Left ventricle myocardium inferior (tissue), 1 donor: ENCODE results near the gene DOK7. TPM values are rescaled to one million over a fixed set of nuclear protein-coding genes. Genes with fewer than 3 reads are reported as not detected.

ENCODE experiments used
- DNase-seq: peaks from one replicate; pipeline ENCODE4 v3.0.0-alpha.2; 2020
- H3K27ac ChIP-seq: fragments of 200-600 bp; replicated peaks from 2 replicates; pipeline ENCODE4 v1.8.0; 2021
- H3K27me3 ChIP-seq: fragments of 200-600 bp; 2 replicates; pipeline ENCODE4 v1.8.0; 2021; ENCODE audit warnings: low read depth
- H3K36me3 ChIP-seq: fragments of 200-600 bp; 2 replicates; pipeline ENCODE4 v1.8.0; 2021
- H3K4me1 ChIP-seq: fragments of 200-600 bp; 2 replicates; pipeline ENCODE4 v1.8.0; 2021
- H3K4me3 ChIP-seq: fragments of 200-600 bp; 2 replicates; pipeline ENCODE4 v1.8.0; 2021; ENCODE audit warnings: mild to moderate bottlenecking, moderate library complexity
- H3K9me3 ChIP-seq: fragments of 200-600 bp; replicated peaks from 2 replicates; pipeline ENCODE4 v1.8.0; 2021
- intact Hi-C: fragments of 100-400 bp; cut with micrococcal nuclease; formaldehyde crosslinking; loops from one replicate; pipeline ENCODE4 v1.11.0; 2022
- total RNA-seq: library from RNA; stranded (reverse); fragmentation: NEBNext Ultra II Directional; extraction: Animal tissue kit (Norgen Biotek cat#: 25700); gene quantifications from one replicate; pipeline ENCODE4 v1.2.1, GENCODE V29; 2021
- TF ChIP-seq, protein P1 (sequence below): fragments of 200-600 bp; IDR thresholded peaks from 2 replicates; pipeline ENCODE4 v1.8.0; 2021; ENCODE audit warnings: antibody characterized with exemption, mild to moderate bottlenecking, borderline replicate concordance
- donor health status: DM: no; HTN: yes; CAD: no; lungs with severe emphysema.

DOK7 gene
- total RNA-seq, 1 donor from 2014 or later: 46.7 TPM

GRCh38 chr4:3437998-3438846 is 24.9 kb upstream of the DOK7 start:
- no peak for DNase-seq
- H3K36me3 ChIP-seq: no peaks in the 10 kb centered on the region
- TF ChIP-seq, protein P1, sequence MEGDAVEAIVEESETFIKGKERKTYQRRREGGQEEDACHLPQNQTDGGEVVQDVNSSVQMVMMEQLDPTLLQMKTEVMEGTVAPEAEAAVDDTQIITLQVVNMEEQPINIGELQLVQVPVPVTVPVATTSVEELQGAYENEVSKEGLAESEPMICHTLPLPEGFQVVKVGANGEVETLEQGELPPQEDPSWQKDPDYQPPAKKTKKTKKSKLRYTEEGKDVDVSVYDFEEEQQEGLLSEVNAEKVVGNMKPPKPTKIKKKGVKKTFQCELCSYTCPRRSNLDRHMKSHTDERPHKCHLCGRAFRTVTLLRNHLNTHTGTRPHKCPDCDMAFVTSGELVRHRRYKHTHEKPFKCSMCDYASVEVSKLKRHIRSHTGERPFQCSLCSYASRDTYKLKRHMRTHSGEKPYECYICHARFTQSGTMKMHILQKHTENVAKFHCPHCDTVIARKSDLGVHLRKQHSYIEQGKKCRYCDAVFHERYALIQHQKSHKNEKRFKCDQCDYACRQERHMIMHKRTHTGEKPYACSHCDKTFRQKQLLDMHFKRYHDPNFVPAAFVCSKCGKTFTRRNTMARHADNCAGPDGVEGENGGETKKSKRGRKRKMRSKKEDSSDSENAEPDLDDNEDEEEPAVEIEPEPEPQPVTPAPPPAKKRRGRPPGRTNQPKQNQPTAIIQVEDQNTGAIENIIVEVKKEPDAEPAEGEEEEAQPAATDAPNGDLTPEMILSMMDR: no peak

DNA sequence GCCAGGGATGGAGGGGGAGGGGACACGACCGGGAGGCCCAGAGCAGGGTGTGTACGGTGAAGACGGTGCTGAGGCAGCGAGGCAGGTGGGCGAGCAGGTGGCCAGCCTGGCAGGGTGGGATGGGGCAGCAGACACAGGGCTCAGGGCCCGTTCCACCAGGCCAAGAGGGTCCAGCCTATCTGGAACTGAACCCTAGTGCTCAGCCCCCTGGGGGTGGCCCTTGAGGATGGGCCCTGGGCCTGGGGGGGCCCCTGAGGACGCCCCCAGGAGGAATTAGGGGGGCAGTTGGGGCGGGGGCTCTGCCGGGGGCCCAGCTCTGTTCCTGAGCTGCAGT is 24.3 kb upstream of the DOK7 start:
- Histone ChIP-seq H3K9me3 (no peaks in the 10 kb centered on the region), H3K4me1 (peaks cover 6% of the 10 kb centered on the region), H3K27ac (no peak overlapping the region), H3K4me3 (no peak overlapping the region), H3K27me3 (peaks cover 2% of the 10 kb centered on the region), H3K36me3 (no peaks in the 10 kb centered on the region)
- intact Hi-C loops: no loop called here
- no peak for DNase-seq
- TF ChIP-seq, protein P1: no peak

More at GRCh38 chr4:3437998-3438846, 24.9 kb upstream of the DOK7 start:
- Histone ChIP-seq H3K27me3 (no peaks in the 10 kb centered on the region), H3K27ac (no peak overlapping the region), H3K9me3 (no peaks in the 10 kb centered on the region), H3K4me1 (peaks cover 1% of the 10 kb centered on the region), H3K4me3 (no peak overlapping the region)
- intact Hi-C loops: no loop called here

GRCh38 chr4:3439391-3439790 is 23.7 kb upstream of the DOK7 start:
- no peak for DNase-seq
- peaks cover 6% of the 10 kb centered on the region for H3K4me1 ChIP-seq
- H3K9me3 ChIP-seq: no peaks in the 10 kb centered on the region
- peaks cover 7% of the 10 kb centered on the region for H3K27me3 ChIP-seq
- no peak overlapping the region for H3K4me3 ChIP-seq
- intact Hi-C loops: no loop called here
- H3K27ac ChIP-seq: no peak overlapping the region
- TF ChIP-seq, protein P1: no peak
- H3K36me3 ChIP-seq: no peaks in the 10 kb centered on the region

DNA sequence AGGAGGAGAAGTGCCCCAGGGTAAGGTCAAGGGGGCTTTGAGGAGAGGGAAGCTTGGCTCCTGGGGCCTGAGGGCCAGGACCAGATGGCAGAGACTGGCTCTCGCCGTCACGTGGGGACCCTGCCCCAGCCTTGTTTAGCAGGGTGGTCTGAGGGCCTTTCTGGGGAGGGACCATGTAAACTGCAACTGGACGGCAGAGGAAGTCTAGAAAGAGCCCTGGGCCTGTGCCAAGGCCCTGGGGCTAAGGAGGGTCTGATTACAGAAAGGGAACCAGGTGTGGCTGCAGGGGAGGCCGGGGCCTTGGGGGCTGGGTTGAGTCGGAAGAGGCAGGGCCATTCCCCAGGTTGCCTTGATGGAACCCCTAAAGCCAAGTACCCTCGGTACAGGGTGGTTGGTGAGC is 23.1 kb upstream of the DOK7 start:
- intact Hi-C loops: no loop called here
- H3K4me1 ChIP-seq: peaks cover 6% of the 10 kb centered on the region
- H3K4me3 ChIP-seq: no peak overlapping the region
- H3K9me3 ChIP-seq: no peaks in the 10 kb centered on the region
- TF ChIP-seq, protein P1: no peak
- H3K27me3 ChIP-seq: peaks cover 7% of the 10 kb centered on the region
- no peak overlapping the region for H3K27ac ChIP-seq
- no peaks in the 10 kb centered on the region for H3K36me3 ChIP-seq
- DNase-seq: no peak

DNA sequence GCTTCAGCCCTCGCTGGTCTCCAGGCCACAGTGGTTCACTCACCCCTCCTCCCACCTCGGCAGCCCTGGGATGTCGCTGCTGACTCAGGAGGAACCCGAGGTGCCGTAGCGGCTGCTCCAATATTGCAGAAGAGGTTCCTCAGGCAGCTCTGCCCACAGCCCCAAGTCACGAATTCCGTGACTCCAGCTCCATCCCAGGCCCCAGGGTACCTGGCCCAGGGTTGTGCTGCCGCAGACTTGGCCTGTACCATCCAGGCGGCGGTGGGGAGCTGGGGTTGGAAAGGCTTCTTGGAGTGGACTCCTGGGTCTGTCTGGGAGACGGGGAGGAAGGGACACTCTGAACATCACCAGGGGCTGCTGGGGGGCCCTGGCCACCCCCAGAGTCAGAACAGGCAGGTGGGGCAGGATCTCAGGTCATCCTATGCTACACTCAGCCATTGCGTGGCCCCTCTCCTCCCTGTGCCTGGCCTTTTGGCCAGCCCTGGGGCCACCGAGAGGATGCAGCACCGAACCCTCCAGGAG is 22.1 kb upstream of the DOK7 start:
- DNase-seq: no peak
- Histone ChIP-seq H3K27ac (no peak overlapping the region), H3K4me1 (peaks cover 6% of the 10 kb centered on the region), H3K27me3 (peaks cover 7% of the 10 kb centered on the region), H3K36me3 (no peaks in the 10 kb centered on the region), H3K4me3 (no peak overlapping the region), H3K9me3 (no peaks in the 10 kb centered on the region)
- TF ChIP-seq, protein P1: no peak
- intact Hi-C loops: no loop called here
